C1 segment of cervical spinal cord (tissue), 14 donors: Measurements from ENCODE around the gene LDLRAD1.
"Not testable (repeated sequence)": the region's sequence is repeated elsewhere in the genome, so short reads cannot be mapped to it uniquely, and the experiment has no call there.

Source experiments
- DNase-seq, 14 donors: peaks; one replicate each; lab custom pipeline; 2025; lab: John Stamatoyannopoulos, UW

The LDLRAD1 gene, protein sequence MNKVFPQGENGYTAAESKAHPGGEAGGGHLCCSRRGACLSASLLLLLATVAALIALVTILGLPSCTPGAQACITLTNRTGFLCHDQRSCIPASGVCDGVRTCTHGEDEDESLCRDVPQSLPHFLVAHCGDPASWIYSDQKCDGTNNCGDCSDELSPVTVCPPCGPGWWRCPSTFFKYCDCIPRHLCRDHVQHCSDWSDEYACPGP

GRCh38 chr1:54017979-54018378, at the start of gene LDLRAD1:
LDLRAD1 (minus strand) TSS chr1:54018186; CDS start chr1:54018112, 74 bp downstream.
- no peak for DNase-seq

DNA sequence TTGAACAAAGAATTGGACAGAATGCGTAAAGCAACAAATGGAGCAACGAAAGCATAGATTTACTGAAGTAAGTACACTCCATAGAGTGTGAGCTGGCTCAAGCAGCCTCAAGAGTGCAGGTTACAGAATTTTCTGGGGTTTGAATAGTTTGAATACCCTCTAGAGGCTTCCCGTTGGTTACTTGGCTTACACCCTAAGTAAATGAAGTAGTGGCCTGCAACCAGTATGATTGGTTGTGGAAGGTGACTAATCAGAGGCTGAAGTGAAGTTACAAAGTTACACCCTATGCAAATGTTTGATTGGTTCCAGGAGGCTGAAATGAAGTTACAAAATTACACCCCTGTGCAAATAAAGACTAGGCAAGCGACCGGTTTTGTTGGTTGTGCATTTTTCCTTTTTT, 46.3 kb upstream of the LDLRAD1 start:
- no peak for DNase-seq

- DNase-seq, result no peak
Observed at GRCh38 chr1:54054438-54054749, 36.4 kb upstream of the LDLRAD1 start.

- DNase-seq, result no peak
Observed at GRCh38 chr1:54053745-54054437, 35.9 kb upstream of the LDLRAD1 start.

DNA sequence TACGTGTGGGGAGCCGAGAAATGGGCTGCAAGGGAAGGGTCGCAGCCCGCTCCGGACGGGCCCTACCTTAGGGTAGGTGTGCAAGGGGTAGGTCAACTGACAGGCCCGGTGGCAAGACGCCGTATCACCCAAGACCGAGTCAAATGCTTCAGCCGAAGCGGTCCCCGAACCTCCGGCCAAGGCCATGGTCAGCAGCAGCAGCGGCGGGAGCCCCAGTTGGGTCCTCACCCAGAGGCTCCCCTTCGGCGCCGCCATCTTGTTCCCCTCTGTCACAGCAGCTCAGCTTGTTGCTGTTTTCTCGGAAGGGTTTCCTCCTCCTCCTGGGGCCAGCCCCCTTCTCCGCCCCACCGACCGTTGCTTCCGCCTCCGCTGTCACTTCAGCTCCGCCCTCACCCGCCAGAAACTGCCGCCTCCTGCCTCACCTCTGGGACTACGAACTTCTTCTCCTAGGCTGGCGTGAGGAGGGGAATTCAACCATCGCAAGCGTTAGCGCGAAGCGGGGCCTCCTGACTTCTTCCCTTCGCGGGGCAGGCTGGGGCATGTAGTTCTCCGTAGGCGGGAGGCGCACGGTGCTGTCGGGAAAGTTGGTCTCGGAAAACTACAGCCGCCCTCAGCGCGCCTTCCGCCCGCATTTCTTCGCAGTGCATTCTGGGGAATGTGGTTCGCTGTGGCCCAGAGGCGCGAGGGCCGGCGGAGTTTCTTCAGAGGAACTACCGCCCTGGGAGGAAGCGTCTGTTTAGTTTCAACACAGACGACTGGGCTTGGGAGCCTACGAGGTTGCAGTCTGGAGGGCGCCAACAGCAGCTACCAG, 35.2 kb upstream of the LDLRAD1 start, which contains the start of the genes TCEANC2 and TMEM59:
Gene TCEANC2 (plus strand): TSS at position 675 of the 811 bp plus-strand sequence. CDS start 815 bp downstream, outside the sequence.
Gene TMEM59 (minus strand): TSS at position 271 of the 811 bp plus-strand sequence. CDS start 16 bp downstream, at position 255.
- peak; percentile 80 to 99 (median 96) for DNase-seq

DNA sequence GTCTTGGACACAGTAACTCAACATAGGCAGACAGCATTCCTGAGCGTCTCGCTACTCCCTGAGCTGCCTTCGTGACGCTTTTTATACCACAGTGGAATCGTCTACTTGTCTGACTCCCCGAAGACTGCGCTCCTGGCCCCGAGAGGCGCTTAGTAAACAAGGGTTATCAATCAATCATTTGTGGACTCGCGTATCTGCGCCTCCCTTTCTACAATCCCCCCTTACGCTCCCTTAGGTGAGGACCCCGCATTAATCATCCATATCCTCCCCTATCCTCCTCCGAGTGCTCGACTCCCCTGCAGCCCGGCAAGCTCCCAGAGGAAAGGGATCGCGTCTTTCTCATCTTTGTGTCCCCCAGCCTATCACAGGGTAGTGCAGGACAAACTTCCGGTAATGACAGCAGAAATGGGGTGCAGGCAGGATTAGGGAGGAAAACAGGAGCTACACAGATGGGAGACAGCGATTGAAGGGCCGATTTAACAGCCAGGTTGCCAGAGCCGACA, 34.5 kb upstream of the LDLRAD1 start:
- peak in 9 of 14 donors; percentile 34 to 75 (median 54) for DNase-seq

DNA sequence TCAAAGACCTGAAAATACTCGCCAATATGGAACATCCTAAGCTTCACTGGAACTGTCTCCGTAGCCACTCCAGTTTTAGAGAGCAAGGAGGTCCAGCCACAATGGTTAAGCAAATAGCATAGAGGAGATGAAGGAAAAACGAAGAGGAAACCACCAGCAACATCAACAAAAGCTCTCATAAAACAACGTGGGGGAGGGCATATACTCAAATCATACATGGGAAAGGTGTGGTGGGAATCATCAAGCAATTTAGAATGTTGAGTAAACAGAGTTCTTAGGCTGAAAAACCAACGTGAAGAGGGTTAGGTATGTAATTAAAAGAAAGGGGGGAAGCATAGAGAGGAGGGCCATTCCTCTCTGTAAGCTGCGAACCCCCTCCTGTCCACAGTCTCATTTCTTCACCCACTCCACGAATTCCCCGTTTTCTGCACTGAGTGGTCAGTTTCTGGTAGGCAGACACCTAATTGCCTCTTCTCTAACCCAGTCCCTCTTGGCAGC, 34.0 kb upstream of the LDLRAD1 start:
- peak in 1 of 14 donors; percentile 38 for DNase-seq

GRCh38 chr1:54050435-54050834, 32.4 kb upstream of the LDLRAD1 start:
- DNase-seq, result not testable (repeated sequence)

- DNase-seq, result no peak
Observed at GRCh38 chr1:54047384-54048305, 29.7 kb upstream of the LDLRAD1 start.

- no peak for DNase-seq
Observed at GRCh38 chr1:54046671-54047383, 28.8 kb upstream of the LDLRAD1 start.

- no peak for DNase-seq
Observed at GRCh38 chr1:54045496-54045895, 27.5 kb upstream of the LDLRAD1 start.

DNA sequence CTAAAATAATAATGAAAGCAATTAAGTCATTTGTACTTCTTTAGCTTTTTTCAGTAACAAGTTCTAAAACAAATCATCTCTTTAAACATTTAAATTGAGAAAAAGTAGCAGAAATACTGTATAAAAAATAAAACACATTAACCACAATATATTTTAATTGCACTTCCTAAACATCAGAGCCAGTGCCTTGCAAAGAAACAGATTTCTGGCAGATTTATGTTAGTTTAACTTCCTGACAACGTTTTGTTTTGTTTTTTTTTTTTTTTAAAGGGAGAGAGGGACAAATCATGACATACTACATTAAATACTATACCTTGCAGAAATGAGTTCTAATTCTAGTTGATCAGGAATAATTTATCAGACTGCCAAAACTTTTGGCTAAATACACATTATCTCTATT, 23.8 kb upstream of the LDLRAD1 start:
- DNase-seq, result no peak

- DNase-seq, result no peak
Observed at GRCh38 chr1:54037476-54037875, 19.5 kb upstream of the LDLRAD1 start.

DNA sequence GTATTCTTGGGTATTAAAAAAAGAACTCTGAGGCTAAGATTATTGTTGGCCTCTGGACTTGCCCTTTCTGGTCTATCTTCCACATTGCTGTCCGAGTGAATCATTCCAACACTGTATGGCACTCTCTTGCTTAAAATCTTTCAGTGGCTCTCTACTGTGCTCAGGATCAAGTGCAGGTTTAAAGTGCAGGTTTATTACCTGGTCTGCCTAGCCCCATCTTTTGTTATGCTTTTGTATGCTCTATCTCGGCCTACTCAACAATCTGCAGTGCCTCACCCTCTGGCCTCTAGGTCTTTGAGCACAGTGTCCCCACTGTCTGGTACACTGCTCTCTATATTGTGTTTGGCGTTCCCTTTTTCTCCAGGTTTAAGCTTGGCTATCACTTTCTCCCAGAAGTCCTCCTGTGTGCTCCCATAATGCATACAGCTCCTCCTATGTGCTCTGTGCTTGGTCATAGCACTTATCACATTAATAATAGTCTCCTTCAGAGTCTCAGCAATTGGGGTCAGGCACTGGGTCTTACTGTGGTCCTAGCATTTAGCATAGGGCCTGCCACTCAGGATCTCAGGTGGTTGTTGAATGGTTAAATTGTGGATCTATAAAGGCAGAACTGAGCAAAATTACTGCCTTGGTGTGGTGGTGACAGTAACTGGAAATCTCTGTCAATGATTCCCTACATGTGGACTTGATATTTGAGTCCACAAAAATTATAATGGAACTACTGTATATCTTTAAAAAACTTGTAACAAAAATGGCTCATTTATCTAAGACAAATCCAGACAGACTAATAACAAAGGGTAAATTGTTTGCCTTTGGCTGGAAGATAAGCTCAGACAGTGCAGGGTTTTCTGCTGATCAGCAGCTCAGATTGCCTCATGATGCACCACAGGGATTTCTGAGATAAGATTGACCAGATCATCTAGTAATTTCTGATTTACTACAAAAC, 10.6 kb upstream of the LDLRAD1 start:
- peak in 2 of 14 donors; percentile 3 to 8 for DNase-seq

DNA sequence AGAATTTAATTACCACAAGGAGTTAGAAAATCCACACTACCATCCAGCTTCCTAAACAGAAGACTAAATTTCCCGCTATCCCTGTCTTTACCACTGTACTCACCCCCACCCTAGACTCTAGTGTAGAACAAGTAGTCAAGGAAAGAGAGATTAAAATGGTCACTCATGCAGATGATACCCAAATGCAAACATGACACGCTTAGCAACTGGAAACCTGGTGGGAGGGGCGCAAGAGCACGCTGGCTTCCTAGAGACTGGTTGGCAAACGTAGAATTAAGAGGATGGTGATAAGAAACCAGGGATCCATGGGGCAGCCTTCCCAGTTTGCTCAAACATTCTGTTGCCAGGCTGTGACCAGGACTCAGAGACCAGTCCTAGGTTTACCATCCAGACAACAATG, 9.9 kb upstream of the LDLRAD1 start:
- no peak for DNase-seq

- DNase-seq, result not testable (repeated sequence)
Observed at GRCh38 chr1:54024811-54025210, 6.8 kb upstream of the LDLRAD1 start.

GRCh38 chr1:54024358-54024757, 6.4 kb upstream of the LDLRAD1 start:
- DNase-seq, result no peak

DNA sequence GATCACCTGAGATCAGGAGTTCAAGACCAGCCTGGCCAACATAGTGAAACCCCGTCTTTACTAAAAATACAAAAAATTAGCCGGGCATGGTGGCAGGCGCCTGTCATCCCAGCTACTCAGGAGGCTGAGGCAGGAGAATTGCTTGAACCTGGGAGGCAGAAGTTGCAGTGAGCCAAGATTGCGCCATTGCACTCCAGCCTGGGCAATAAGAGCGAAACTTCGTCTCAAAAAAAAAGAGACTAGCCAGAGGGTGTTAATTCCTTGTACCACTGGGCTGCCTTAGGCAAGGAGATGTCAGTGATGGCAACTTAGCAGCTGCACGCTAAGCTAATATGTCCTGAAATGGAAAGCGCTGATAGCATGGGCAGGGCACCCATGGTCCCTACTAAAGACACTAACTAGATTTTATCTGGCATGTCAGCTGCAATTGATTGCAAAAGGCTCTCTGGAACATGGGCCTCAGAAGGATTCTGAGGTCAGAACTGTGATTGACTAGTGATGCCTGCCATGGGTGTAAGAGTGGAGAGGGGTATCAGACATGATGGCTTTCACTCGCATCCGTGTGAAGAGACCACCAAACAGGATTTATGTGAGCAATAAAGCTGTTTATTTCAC, 1.7 kb upstream of the LDLRAD1 start:
- not testable (repeated sequence) for DNase-seq

- DNase-seq, result no peak
Observed at GRCh38 chr1:54018635-54019034, 649 bp upstream of the LDLRAD1 start.
